ENCODE data around the gene PRR5L. TPM values are rescaled to one million over a fixed set of nuclear protein-coding genes. Genes with fewer than 3 reads are reported as not detected.

The PRR5L gene
- total RNA-seq, 1 donor from 2014 or later, result 32.5 TPM

GRCh38 chr11:36254713-36255112 lies 41.4 kb upstream of the PRR5L start:
- intact Hi-C loops (cut with DNase I), result no loop called here
- no peak for DNase-seq (ENCODE audit: low spot score in 2 of 2)
- H3K4me3 ChIP-seq, result no peak overlapping the region
- H3K36me3 ChIP-seq, result no peaks in the 10 kb centered on the region
- no peak overlapping the region for H3K27ac ChIP-seq
- H3K9me3 ChIP-seq, result no peaks in the 10 kb centered on the region
- H3K27me3 ChIP-seq, result no peaks in the 10 kb centered on the region
- TF ChIP-seq, protein P1, sequence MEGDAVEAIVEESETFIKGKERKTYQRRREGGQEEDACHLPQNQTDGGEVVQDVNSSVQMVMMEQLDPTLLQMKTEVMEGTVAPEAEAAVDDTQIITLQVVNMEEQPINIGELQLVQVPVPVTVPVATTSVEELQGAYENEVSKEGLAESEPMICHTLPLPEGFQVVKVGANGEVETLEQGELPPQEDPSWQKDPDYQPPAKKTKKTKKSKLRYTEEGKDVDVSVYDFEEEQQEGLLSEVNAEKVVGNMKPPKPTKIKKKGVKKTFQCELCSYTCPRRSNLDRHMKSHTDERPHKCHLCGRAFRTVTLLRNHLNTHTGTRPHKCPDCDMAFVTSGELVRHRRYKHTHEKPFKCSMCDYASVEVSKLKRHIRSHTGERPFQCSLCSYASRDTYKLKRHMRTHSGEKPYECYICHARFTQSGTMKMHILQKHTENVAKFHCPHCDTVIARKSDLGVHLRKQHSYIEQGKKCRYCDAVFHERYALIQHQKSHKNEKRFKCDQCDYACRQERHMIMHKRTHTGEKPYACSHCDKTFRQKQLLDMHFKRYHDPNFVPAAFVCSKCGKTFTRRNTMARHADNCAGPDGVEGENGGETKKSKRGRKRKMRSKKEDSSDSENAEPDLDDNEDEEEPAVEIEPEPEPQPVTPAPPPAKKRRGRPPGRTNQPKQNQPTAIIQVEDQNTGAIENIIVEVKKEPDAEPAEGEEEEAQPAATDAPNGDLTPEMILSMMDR (IDR thresholded peaks at IDR 0.05), result no peak
- H3K4me1 ChIP-seq, result no peaks in the 10 kb centered on the region

- H3K36me3 ChIP-seq, result no peaks in the 10 kb centered on the region
- no peaks in the 10 kb centered on the region for H3K27me3 ChIP-seq
- intact Hi-C loops (cut with DNase I), result no loop called here
- no peak overlapping the region for H3K4me3 ChIP-seq
- H3K27ac ChIP-seq, result no peak overlapping the region
- H3K9me3 ChIP-seq, result no peaks in the 10 kb centered on the region
- no peaks in the 10 kb centered on the region for H3K4me1 ChIP-seq
- TF ChIP-seq, protein P1 (IDR thresholded peaks at IDR 0.05), result no peak
- no peak for DNase-seq (ENCODE audit: low spot score in 2 of 2)
These were observed 38.7 kb upstream of the PRR5L start for GRCh38 chr11:36257351-36257750.

- Histone ChIP-seq H3K9me3 (no peaks in the 10 kb centered on the region), H3K27ac (no peak overlapping the region), H3K4me1 (no peaks in the 10 kb centered on the region), H3K36me3 (no peaks in the 10 kb centered on the region), H3K27me3 (no peaks in the 10 kb centered on the region), H3K4me3 (no peak overlapping the region)
- intact Hi-C loops (cut with DNase I), result no loop called here
- TF ChIP-seq, protein P1 (IDR thresholded peaks at IDR 0.05), result peak in 2 of 3 experiments; percentile 23 to 50
- no peak for DNase-seq (ENCODE audit: low spot score in 2 of 2)
These were observed 37.2 kb upstream of the PRR5L start for GRCh38 chr11:36258730-36259360.

- intact Hi-C loops (cut with DNase I), result loop anchor here (10.0 kb wide), 2 partner anchors 216 to 316 kb away; partner anchors contain the start of gene LDLRAD3
- no peak overlapping the region for H3K27ac ChIP-seq
- DNase-seq (ENCODE audit: low spot score in 2 of 2), result no peak
- no peaks in the 10 kb centered on the region for H3K27me3 ChIP-seq
- H3K36me3 ChIP-seq, result no peaks in the 10 kb centered on the region
- TF ChIP-seq, protein P1 (IDR thresholded peaks at IDR 0.05), result no peak
- H3K4me1 ChIP-seq, result no peaks in the 10 kb centered on the region
- no peak overlapping the region for H3K4me3 ChIP-seq
- no peaks in the 10 kb centered on the region for H3K9me3 ChIP-seq
These were observed 35.0 kb upstream of the PRR5L start for GRCh38 chr11:36261094-36261493.

DNA sequence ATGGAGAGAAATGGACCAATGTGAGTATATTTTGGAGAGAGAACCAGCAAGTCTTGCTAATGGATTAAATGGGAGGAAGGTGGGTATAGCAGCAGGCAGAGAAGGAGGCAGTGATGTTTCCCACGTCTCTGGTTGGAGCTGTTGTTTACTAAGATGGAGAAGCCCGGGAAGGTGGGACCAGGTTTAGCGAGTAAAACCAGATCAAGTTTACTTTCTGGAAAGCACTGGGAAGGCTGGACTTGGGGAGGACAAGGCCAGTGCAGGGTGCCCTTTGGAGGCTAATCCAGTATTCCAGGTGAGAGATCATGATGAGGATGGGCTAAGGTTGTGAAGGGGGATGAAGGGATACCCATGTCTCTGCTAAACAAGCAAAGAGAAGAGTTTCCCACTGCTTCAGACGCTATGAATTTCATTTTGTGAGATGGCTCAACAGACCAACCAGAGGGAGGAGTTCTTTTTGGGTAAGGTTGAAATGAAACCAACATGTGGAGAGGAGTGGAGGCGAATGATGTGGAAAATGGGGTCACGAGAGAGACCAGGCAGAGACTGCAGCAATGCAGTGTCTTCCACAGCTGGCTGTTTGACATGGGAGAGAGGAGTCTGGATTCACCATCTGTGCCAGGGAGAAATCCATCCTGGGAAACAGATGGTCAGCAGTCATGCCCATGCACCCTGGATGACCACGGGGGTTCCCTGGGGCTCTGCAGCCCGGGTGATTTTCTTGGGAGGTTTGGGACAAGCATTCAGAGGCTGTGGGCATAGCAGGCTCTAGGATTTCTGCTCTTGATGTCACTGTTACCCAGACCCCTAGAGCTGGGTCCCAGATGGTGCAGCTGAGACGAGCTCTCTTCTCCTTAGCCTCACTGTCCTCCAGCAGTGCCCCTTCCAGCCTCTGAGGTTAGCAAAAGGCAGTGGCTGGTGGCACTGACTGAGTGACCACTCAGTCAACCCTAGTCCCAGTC lies 31.8 kb upstream of the PRR5L start:
- intact Hi-C loops (cut with DNase I), result loop anchor here (10.0 kb wide), 2 partner anchors 219 to 319 kb away; partner anchors contain the start of gene LDLRAD3
- no peak overlapping the region for H3K4me3 ChIP-seq
- no peaks in the 10 kb centered on the region for H3K9me3 ChIP-seq
- no peaks in the 10 kb centered on the region for H3K4me1 ChIP-seq
- no peak for DNase-seq (ENCODE audit: low spot score in 2 of 2)
- no peaks in the 10 kb centered on the region for H3K36me3 ChIP-seq
- TF ChIP-seq, protein P1 (IDR thresholded peaks at IDR 0.05), result no peak
- H3K27ac ChIP-seq, result no peak overlapping the region
- H3K27me3 ChIP-seq, result no peaks in the 10 kb centered on the region

All from ascending aorta (tissue), 2 donors.